Activated CD4-positive, alpha-beta T cell treated with anti-CD3 and anti-CD28 coated beads, Interleukin-2, Interleukin-4, amounts not matched to agents 100 ng/mL and 50 ng/mL, durations not matched to agents 16 hours and 8 hours (primary cell): ENCODE results near the gene PRKAA2.

Experiments
- DNase-seq: peaks from one replicate; pipeline ENCODE4 v3.0.0-alpha.2; 2020; ENCODE audit warnings: low spot score

PRKAA2 gene

DNA sequence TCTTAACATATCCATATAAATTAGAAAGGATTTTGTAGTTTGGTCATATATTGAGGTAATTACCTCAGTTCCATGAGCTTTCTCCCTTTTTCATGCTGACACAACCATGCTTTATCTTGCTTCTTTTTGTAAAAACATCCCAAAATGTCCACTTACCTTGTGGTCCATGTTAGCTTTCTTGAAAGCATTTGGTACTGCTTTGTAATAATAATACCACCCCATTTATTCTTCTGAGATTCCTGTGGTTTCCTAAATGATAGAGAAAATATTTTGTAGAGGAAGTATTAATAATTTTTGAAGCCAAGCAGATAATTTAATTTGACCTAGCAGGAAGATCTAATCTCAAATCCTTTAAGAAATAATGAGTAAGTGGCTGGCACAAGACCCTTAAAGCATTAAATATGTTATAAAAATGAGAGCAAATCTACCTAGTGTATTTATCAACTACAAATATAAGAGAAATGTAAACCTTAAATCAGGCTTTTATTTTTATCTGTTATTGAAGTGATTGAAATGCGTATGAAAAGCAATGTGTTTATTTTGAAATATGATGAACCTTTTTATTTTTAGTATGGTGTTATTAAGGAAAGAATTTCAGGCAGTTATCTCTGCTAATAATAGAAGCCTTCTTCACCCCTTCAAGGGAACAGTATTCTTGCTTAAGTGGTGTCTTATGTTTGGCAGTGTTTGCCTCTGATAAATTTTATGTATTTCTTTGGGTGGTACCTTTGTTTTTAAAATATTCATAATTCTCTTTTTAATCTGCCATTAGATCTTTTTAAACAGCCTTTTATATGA lies 9.2 kb downstream of the PRKAA2 start:
- no peak for DNase-seq

DNA sequence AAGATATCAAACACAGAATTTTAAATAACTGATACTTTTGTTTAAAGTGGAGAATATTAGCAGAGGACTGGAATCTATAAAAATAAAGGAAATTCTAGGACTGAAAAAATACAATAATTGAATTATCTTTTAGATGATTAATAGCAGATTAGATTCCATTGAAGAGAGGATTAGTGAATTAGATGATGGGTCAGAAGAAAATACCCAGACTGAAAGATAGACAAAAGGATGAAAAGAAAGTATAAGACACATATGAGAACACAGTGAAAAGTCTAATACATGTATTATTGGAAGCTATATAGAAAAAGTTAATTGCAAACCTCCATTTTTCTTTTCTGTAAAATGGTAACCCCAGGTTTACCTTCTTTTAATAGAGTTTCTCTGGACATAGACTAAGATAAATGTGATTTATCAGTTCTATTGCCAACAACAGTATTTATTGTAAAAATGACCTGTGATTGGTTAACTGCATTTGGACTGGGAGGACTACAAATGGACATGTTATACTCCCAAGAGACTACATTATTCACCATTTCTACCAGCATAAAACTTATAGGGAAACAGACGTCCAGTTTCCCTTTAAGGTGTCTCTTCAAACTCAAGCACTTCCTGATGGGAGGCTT lies 11.0 kb downstream of the PRKAA2 start:
- no peak for DNase-seq

DNA sequence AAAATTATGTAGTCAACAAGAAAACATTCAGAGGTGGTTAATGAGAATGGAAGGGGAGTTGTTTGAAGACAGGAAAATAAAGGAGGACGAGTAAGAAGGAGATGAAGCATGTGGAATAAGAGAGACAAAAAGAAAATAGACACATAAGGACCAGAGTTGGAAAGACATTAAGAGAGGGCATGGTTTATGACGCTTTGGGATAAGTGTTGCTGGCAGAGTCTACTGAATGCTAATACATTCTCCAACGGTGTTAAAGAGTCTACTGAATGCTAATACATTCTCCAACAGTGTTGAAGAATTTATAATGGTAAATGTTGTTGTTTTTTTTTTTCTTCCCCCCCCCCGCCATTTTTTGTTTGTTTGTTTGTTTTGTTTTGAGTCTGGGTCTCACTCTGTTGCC lies 13.1 kb downstream of the PRKAA2 start:
- DNase-seq = no peak

DNA sequence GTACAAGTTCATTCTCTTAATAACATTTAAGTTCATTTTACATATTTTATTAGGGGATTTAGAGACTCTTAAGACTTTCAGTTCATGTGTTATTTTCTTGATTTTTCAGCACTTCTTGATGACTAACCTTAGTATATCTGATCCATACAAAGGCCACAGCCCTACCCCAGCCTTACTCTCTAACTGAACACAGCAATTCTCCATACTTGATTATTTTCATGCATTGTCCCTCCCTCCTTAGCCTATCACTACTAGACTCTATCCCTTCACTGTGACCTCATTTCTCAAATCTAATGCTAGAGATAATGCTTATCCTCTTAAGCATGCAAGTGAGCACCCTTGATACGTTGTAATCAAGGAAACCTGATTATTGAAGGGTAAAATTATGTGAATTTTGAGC lies 15.2 kb downstream of the PRKAA2 start:
- no peak for DNase-seq

DNA sequence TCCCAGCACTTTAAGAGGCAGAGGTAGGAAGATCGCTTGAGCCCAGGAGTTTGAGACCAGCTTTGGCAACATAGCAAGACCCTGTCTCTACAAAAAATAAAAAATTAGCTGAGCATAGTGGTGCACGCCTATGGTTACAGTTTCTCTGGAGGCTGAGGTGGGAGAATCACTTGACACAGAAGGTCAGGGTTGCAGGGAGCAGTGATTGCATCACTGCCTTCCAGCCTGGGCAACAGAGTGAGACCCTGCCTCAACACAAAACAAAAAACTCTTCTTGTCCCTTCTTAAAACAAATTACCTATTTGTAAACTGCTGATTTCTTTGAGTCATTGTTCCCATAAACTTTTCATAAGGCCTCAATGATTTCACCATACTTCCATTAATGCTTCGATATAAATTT lies 18.7 kb downstream of the PRKAA2 start:
- no peak for DNase-seq

DNA sequence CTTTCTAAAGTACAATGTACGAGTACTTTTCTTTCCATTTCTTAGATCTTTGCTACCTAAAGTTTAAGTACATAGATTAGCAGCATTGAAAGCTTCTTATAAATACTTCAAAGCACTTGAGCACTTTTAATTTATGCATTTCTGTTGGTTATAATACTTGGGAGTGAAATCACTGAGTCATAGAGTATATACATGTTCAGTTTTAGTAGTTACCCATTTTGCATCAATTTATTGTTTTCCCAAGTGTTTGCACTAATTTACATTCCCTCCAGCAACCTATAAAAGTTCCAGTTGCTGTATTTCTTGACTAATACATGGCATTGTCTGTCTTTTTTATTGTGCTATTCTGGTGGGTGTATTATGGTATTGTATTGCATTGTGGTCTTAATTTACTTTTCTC lies 20.3 kb downstream of the PRKAA2 start:
- DNase-seq = no peak

DNA sequence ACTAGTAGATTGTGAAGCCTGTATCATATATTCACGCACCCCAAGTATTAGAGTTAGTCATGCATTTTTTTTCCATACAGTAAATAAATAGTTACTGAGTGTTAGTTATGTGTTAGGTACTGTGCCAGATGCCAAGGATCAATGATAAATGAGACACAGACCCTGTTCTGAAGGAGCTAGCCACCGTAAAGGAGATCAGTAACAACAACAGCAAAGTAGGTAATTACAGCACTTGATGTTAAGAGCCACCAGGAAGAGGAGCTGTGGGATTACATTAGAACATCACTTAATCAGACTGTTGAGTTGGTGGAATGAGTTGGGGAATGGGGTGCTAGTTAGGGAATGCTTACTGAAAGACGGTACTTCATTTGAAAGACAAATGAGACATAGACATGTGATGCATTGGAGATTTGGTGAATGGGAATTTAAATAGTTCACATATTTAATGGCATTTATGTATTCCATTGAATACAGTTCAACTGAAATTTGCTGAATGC lies 21.0 kb downstream of the PRKAA2 start:
- DNase-seq = no peak

DNA sequence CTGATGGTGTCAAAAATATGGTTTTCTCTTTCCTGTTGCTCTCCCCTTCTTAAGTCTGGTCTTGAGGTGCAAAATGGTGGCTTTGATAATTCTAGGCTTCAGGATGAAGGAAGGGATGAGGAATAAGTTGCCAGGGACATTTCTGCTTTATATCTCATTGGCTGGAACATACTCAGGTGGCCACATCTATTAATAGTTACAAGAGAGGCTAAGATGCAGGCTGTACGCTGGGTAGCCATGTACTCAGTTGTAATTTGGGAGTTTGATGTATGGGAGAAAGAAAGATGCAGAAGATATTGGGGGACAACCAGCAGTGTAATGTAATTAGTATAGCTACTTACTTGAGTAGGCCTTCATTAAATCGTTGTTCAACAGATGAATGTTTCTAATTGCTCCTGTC lies 25.2 kb downstream of the PRKAA2 start:
- no peak for DNase-seq

DNA sequence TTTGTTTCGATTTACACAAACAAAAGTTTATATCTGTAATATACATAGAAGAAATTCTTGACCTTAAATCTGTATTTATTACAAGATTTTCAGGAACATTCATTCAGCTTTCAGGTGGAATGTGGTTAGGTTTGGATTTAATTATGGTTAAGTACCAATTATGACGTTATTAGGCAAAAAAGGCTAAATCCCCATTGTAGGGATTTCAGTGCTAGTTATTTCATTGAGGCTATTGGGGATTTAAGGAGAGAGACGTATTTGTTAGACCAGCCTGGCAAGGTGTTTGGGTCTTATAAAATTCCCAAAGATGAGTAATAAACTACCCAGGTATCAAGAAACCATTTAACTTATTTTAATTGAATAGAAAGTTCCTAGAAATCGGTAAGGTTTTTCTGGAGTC lies 26.0 kb downstream of the PRKAA2 start:
- no peak for DNase-seq

DNA sequence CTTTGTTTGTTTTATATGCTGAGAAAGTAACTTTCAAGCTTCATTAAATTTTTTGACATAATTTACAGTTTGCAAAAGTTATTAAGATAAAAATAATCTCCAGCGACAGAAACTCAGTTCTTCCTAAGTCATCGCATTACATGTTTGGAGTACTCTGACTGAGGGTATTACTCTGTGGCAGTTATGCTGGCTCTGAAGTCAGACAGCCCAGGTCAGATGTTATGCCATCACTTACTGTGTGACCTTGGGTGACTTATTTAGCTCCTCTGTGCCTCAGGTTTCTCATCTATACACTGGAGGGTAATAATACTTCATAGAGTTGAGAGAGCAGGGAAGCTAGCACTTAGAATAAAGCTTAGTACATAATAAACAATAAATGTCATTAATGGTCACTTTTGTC lies 26.4 kb downstream of the PRKAA2 start:
- no peak for DNase-seq

DNA sequence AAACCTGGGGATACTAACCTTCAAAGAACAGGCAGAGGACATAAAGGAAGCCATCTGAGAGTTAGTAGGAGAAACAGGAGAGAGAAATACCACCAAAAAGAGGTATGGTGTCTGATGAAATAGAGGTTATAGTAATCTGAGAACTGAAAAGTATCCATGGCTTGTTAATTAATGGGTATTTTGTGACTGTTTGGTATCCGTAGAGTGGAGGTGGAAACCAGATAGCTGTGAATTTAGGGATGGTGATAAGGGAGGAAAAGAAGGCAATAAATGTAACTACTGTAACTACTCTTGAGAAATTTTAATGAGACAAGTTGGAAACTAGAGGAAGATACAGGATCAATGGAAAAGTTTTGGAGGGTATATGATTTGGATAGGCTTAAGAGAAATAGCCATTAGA lies 27.5 kb downstream of the PRKAA2 start:
- no peak for DNase-seq

DNA sequence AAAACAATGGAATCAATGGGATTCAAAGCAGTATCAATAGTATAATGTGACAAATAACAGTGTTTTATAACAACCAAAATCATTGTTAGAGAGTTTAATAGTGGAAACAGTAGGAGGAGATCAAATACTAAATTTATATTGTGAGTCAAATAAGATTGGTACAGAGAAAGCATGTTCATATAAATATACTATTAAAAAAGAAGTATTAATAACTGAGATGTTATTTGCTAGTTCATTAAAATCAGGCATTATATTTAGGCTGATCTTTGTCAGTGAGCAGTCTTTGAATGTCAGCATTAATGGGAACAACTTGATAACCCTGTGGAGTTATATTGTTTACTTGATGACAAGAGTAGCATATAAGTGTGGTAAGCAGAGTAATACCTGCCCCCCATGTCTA lies 30.6 kb downstream of the PRKAA2 start:
- no peak for DNase-seq

DNA sequence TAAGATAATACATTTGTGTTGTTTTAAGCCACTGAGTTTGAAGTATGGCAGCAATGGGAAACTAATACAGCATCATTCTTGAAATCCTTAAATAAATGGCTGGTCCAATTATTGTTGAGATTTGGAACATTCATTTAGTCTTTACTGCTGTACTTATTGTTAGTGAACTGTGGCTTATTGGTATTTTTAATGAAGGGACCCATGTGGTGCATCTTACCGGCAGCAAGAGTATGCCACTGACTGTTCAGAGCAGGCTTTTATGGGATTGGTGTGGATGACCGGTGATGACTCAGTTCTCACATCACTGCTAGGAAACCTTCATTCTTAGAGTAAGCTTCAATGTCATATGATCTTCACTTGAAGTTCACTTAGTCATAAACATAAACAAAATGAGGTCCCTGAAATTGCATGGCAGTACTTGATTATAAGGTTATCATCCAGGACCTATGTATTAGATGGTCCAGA lies 31.5 kb downstream of the PRKAA2 start:
- DNase-seq = no peak

DNA sequence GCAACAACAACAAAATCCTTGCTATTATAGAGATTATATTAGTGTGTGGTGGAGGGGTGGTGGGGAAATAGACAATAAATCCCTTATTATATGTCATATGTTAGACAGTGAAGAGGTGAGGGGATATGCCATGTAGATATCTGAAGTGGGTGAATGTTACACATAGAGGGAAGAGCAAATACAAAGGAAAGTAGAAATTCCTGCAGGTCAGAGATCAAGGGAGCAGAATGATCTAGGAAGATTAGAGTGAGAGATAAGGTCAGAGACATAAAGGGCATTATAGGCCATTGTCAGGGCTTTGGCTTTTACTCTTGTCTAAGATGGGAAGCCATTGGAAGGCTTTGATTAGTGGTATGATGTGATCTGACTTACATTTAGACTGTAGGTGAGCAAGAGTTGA lies 38.5 kb downstream of the PRKAA2 start:
- DNase-seq = no peak

DNA sequence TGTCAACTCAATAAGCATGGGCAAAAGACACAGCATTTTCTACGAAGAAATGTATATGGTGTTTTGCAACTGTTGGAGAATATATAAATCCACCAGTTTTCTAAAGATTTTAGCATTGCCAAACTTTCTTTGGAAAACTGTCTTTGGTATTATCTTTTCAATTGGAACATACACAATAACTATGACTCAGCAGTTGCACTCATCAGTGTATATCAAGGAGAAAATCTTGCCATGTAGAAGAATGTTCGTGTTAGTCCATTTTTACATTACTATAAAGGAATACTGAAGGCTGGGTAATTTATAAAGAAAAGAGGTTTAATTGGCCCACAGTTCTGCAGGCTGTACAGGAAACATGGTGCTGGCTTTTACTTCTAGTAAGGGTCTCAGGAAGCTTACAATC lies 41.1 kb downstream of the PRKAA2 start:
- no peak for DNase-seq

DNA sequence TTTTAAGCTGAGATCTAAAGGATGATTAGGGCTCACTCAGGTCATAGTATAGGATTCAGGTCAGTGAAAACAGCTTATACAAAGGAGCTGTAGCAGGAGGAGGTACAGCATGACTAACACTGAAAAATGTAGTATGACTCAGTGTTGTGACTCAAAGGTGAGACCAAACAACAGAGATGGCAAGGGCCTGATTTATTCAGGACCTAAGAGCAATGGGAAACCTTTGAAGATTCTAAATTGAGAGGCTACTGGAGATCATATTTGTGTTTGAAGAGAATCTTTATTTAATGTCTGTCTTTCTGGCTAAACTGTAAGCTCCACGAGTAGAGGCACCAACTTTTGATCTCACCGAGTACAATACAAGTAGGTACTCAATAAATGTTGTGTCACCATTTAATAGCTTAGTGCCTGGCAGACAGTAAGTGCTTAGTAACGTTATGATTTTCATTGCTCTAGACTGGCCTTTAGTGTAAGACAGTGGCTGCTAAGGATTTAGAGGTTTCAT lies 43.5 kb downstream of the PRKAA2 start:
- peak; percentile 55 for DNase-seq

DNA sequence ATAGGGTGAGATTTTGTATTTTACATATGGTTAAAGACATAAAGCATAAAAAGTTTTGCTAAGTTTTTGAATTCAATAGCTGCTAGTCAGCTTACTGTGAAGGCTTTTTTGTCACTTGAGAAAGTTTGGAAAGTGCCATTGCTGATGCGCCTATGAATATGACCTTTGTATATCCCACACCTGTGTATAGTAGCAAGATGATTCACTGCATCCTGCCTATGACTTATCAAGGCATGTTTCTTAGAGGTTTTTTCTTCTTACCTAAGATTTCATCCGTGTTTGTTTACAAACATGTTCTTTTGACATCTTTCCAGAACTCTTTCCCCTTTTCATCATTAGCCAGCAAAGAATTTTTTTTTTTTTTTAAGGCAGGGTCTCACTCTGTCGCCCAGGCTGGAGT lies 51.5 kb downstream of the PRKAA2 start:
- DNase-seq = no peak

DNA sequence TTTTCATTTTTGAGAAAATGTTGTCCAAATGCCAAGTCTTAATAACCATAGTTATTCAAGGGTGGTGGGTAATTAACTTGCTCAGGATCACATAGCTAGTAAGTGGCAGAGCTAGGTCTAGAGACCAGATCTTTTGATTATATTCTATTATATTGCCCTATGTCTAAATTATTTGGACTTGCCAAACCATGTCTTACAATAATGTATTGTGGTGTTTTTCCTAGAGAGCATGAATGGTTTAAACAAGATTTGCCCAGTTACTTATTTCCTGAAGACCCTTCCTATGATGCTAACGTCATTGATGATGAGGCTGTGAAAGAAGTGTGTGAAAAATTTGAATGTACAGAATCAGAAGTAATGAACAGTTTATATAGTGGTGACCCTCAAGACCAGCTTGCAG lies 58.6 kb downstream of the PRKAA2 start:
- DNase-seq = no peak

DNA sequence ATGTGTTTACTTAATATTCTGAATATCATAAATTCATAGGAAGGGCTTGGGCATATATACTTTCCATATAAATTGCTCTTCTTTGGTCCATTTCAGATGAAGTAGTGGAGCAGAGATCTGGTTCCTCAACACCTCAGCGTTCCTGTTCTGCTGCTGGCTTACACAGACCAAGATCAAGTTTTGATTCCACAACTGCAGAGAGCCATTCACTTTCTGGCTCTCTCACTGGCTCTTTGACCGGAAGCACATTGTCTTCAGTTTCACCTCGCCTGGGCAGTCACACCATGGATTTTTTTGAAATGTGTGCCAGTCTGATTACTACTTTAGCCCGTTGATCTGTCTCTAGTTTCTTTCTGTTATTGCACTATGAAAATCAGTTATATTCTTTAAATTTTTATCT lies 62.3 kb downstream of the PRKAA2 start:
- no peak for DNase-seq

DNA sequence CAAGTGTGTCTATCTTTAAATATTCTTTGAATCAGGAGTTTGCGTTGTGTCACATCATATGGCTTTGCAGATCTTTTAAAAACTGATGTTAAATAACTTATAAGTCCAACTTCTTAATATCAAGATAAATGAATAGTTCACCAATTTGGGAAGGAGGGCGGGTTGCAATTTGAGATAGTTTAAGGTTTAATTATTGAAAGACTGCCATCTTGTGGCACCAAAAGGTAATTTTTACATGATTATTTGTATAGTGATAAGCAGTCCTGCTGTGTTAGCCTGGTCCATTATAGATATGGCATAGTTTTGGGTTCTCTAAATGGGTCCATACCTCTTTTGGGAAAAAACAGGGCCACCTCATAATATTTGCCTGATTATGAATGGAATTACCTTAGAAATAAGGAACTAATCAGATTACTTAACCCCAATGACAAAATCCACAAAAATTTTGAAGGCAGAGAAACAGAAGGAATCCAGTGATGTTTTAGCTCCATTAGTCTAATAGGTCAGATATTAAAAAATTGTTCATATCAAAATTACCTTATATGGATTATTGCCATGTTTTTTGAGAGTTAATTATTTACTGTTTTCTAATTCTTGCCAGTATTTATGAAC lies 64.3 kb downstream of the PRKAA2 start:
- DNase-seq = peak; percentile 44

DNA sequence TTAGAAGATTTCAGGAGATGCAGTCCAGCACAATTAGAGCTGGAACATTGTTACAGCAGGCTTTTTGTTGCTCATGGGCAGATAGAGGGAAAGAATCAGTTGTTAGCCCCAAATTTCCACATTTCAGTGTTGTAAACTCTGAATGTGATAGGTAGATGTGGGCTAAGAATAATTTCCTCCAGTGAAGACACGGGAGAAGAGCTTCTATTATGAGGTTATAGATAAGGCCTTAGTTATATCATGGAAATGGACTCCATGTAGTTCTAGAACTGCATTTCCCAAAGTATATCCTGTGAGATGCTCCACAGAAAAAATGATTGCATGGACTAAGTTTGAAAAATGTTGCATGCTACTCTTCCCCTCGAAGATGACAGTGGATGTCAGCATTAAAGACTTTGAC lies 64.9 kb downstream of the PRKAA2 start:
- no peak for DNase-seq

DNA sequence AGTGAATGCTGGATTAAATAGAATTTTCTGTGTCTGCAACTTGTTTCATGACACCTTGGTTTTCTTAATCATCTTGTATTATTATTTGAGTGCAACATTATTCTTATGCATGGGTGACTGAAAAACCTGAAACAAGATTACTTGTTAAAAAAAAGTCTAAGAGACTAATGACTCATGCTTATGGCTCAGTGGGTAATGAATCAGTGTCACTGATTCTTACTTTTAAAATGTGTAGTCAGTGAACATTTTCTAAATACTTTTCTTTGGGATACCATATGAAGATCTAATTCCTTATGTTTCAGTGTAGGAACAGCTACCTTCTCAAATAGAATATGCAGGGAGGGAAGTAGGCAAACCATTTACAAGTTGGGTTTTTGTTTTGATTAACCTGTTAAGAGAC lies 65.5 kb downstream of the PRKAA2 start:
- no peak for DNase-seq

DNA sequence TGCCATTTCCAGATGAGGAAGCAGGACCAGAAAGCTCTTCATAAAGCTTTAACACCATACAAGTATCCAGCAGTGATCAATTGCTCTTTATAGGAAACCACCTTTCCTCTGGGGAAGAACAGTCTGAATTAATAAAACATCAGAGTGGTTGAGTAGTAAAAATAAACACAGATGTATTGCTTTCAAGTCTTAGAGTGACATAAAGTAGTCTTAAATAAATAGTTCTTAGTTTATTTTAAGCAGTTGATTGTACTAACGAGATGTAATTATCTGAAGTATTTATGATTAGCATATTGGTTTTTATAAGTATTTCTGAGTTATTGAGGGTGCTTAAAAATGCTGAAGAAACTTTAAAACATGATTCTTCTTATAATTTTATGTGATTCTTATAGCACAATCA lies 67.0 kb downstream of the PRKAA2 start:
- DNase-seq = no peak
